Liver (tissue), 9 donors: ENCODE measurements around the gene KDM2B. TPM values are rescaled to one million over a fixed set of nuclear protein-coding genes. Genes with fewer than 3 reads are reported as not detected.

ENCODE experiments used
- DNase-seq: peaks from one replicate; pipeline ENCODE4 v3.0.0-alpha.2; 2017; ENCODE audit warnings: low spot score
- H3K27ac ChIP-seq, 2 donors: one replicate each; pipeline ENCODE4 v1.7.0; 2013; ENCODE audit warnings: inconsistent platforms in 2 of 2, low read length in 2 of 2, control low read depth in 1 of 2, low read depth in 1 of 2, mild to moderate bottlenecking in 1 of 2
- H3K27me3 ChIP-seq, 4 donors: one replicate each; pipeline versions ENCODE4 v1.6.1 to v1.7.0; 2013; ENCODE audit warnings: low read length in 3 of 4, inconsistent platforms in 1 of 4, mild to moderate bottlenecking in 1 of 4, moderate library complexity in 1 of 4; ENCODE audit not compliant: control insufficient read depth in 4 of 4, insufficient read depth in 4 of 4
- H3K36me3 ChIP-seq, 4 donors: one replicate each; pipeline versions ENCODE4 v1.6.1 to v1.7.0; 2013; ENCODE audit warnings: low read length in 3 of 4, mild to moderate bottlenecking in 3 of 4, low read depth in 1 of 4, moderate library complexity in 1 of 4; ENCODE audit not compliant: control insufficient read depth in 4 of 4, insufficient read depth in 3 of 4
- H3K4me1 ChIP-seq, 4 donors: one replicate each; pipeline versions ENCODE4 v1.6.1 to v1.7.0; 2013; ENCODE audit warnings: low read length in 3 of 4, mild to moderate bottlenecking in 3 of 4, moderate library complexity in 1 of 4; ENCODE audit not compliant: control insufficient read depth in 4 of 4, insufficient read depth in 4 of 4
- H3K4me3 ChIP-seq, 3 donors: one replicate each; pipeline versions ENCODE4 v1.6.1 to v1.7.0; 2013; ENCODE audit warnings: low read length in 3 of 3, control low read depth in 1 of 3, low read depth in 1 of 3, mild to moderate bottlenecking in 1 of 3
- H3K9ac ChIP-seq, 2 donors: one replicate each; pipeline ENCODE4 v1.7.0; 2013; ENCODE audit warnings: low read length in 2 of 2, mild to moderate bottlenecking in 2 of 2, moderate library complexity in 2 of 2, control low read depth in 1 of 2, low read depth in 1 of 2
- H3K9me3 ChIP-seq, 4 donors: one replicate each; pipeline versions ENCODE4 v1.6.1 to v1.7.0; 2013; ENCODE audit warnings: low read length in 3 of 4; ENCODE audit not compliant: control insufficient read depth in 4 of 4
- EGR1 ChIP-seq, 2 donors: IDR thresholded peaks; 2 replicates each; pipeline ENCODE4 v1.6.1; 2016 to 2018; ENCODE audit warnings: antibody characterized with exemption in 2 of 2, low read depth in 2 of 2
- FOXA1 ChIP-seq: IDR thresholded peaks from 2 replicates; pipeline ENCODE4 v1.6.1; 2016; ENCODE audit warnings: antibody characterized with exemption
- FOXA2 ChIP-seq: IDR thresholded peaks from 2 replicates; pipeline ENCODE4 v1.6.1; 2016; ENCODE audit warnings: antibody characterized with exemption
- HNF4A ChIP-seq, 2 donors: conservative IDR thresholded peaks; 2 replicates each; pipeline ENCODE4 v1.6.1; 2016; ENCODE audit warnings: antibody characterized with exemption in 2 of 2, mild to moderate bottlenecking in 2 of 2
- JUND ChIP-seq, 2 donors: IDR thresholded peaks; 2 replicates each; pipeline ENCODE4 v1.6.1; 2016; ENCODE audit warnings: antibody characterized with exemption in 2 of 2
- NR2F2 ChIP-seq: IDR thresholded peaks from 2 replicates; pipeline ENCODE4 v1.6.1; 2016; ENCODE audit warnings: antibody characterized with exemption
- RAD21 ChIP-seq, 2 donors: IDR thresholded peaks; 2 replicates each; pipeline ENCODE4 v1.6.1; 2016; ENCODE audit warnings: antibody characterized with exemption in 2 of 2, mild to moderate bottlenecking in 2 of 2
- RXRA ChIP-seq, 2 donors: IDR thresholded peaks; 2 replicates each; pipeline ENCODE4 v1.6.1; 2017 to 2018; ENCODE audit warnings: antibody characterized with exemption in 2 of 2, mild to moderate bottlenecking in 1 of 2
- SP1 ChIP-seq: IDR thresholded peaks from 2 replicates; pipeline ENCODE4 v1.6.1; 2018; ENCODE audit warnings: antibody characterized with exemption, mild to moderate bottlenecking
- TAF1 ChIP-seq: conservative IDR thresholded peaks from 2 replicates; pipeline ENCODE4 v1.6.1; 2016; ENCODE audit warnings: antibody characterized with exemption, mild to moderate bottlenecking
- YY1 ChIP-seq: IDR thresholded peaks from 2 replicates; pipeline ENCODE4 v1.6.1; 2016; ENCODE audit warnings: antibody characterized with exemption, mild to moderate bottlenecking
- WGBS: extraction: QIAGEN DNeasy Blood & Tissue Kit; methylation state at CpG from one replicate; pipeline ENCODE4 v1.1.7; 2013; 5-methylcytosine and 5-hydroxymethylcytosine counted together
- polyA plus RNA-seq, 2 donors: library from polyadenylated mRNA; stranded (reverse) in 1 of 2; unstranded in 1 of 2; fragments of 200-250 nt in 1 of 2; fragments of >200 nt in 1 of 2; fragmentation: Nextera tagmentation in 1 of 2; extraction: Ambion mirVana in 1 of 2; gene quantifications; one replicate each; pipeline versions ENCODE4 v1.2.1 to v1.2.3, GENCODE V29; 2013 to 2015
- total RNA-seq, 2 donors: library from RNA; depleted of rRNA; stranded (reverse); fragments of >200 nt; gene quantifications; one replicate each; pipeline ENCODE4 v1.2.3, GENCODE V29; 2014
- TF ChIP-seq, protein P1 (sequence below): IDR thresholded peaks from 2 replicates; pipeline ENCODE4 v1.6.1; 2016; ENCODE audit warnings: antibody characterized with exemption
- TF ChIP-seq, protein P2 (sequence below): IDR thresholded peaks from 2 replicates; pipeline ENCODE4 v1.6.1; 2016; ENCODE audit warnings: antibody characterized with exemption
- TF ChIP-seq, protein P3 (sequence below): fragments of 150-350 bp; IDR thresholded peaks from 2 replicates; pipeline ENCODE4 v1.5.1; 2017; ENCODE audit warnings: improper control_type of control experiment, low read depth, low read length; ENCODE audit not compliant: missing input control
- TF ChIP-seq, protein P4 (sequence below): IDR thresholded peaks from 2 replicates; pipeline ENCODE4 v1.6.1; 2016; ENCODE audit warnings: antibody characterized with exemption, mild to moderate bottlenecking
- donor health status: healthy.
- donor health status: healthy.
- donor health status: healthy.
- donor health status: healthy.
- donor health status: healthy.

KDM2B gene
- total and polyA plus RNA-seq, 4 donors, result 7.0 to 34.2 (median 10.6) TPM

DNA sequence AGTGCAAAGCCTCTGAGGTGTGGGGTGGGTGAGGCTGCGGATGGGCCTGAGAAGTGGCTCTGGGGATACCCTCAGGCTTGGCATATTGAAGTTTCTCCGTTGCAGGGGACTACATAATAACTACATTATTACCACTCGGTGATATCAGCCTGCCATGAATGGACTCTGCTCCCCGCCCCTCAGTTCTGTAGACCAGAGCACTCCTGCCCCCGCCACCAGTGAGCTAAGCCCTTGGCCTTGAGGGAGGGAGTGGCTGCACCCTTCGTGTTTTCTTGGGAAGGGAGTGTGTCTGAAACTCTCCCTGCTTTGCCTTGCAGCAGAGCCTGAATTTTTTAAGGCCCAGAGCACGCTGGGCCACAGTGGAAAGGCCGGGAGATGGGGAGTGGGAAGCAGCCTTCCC, 47.2 kb upstream of the KDM2B start:
- DNase-seq, result no peak
- 64% methylated on average over 8 of the region's 8 CpGs for WGBS
- Histone ChIP-seq H3K9ac (no peak overlapping the region), H3K4me1 (peaks cover 5 to 35% (median 22%) of the 10 kb centered on the region in 4 donors), H3K27me3 (no peaks in the 10 kb centered on the region), H3K36me3 (peaks cover 0 to 3% (median 0%) of the 10 kb centered on the region in 4 donors), H3K27ac (peak overlapping the region; percentile 42 to 90), H3K9me3 (no peaks in the 10 kb centered on the region), H3K4me3 (peak overlapping the region in 2 of 3 donors; percentile 13 to 78)
- TF ChIP-seq SP1, result no peak
- TF ChIP-seq YY1, result no peak
- TF ChIP-seq, protein P1, sequence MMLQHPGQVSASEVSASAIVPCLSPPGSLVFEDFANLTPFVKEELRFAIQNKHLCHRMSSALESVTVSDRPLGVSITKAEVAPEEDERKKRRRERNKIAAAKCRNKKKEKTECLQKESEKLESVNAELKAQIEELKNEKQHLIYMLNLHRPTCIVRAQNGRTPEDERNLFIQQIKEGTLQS, result no peak
- TF ChIP-seq FOXA2, result no peak
- TF ChIP-seq EGR1 (IDR thresholded peaks at IDR 0.05; ENCODE audit: low read depth in 2 of 2), result no peak
- TF ChIP-seq, protein P2, sequence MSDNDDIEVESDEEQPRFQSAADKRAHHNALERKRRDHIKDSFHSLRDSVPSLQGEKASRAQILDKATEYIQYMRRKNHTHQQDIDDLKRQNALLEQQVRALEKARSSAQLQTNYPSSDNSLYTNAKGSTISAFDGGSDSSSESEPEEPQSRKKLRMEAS, result no peak
- TF ChIP-seq RAD21 (IDR thresholded peaks at IDR 0.05), result no peak
- TF ChIP-seq FOXA1, result no peak
- TF ChIP-seq HNF4A (conservative IDR thresholded peaks at IDR 0.05), result no peak
- TF ChIP-seq, protein P3, sequence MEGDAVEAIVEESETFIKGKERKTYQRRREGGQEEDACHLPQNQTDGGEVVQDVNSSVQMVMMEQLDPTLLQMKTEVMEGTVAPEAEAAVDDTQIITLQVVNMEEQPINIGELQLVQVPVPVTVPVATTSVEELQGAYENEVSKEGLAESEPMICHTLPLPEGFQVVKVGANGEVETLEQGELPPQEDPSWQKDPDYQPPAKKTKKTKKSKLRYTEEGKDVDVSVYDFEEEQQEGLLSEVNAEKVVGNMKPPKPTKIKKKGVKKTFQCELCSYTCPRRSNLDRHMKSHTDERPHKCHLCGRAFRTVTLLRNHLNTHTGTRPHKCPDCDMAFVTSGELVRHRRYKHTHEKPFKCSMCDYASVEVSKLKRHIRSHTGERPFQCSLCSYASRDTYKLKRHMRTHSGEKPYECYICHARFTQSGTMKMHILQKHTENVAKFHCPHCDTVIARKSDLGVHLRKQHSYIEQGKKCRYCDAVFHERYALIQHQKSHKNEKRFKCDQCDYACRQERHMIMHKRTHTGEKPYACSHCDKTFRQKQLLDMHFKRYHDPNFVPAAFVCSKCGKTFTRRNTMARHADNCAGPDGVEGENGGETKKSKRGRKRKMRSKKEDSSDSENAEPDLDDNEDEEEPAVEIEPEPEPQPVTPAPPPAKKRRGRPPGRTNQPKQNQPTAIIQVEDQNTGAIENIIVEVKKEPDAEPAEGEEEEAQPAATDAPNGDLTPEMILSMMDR, result no peak
- TF ChIP-seq JUND (IDR thresholded peaks at IDR 0.05), result no peak

DNA sequence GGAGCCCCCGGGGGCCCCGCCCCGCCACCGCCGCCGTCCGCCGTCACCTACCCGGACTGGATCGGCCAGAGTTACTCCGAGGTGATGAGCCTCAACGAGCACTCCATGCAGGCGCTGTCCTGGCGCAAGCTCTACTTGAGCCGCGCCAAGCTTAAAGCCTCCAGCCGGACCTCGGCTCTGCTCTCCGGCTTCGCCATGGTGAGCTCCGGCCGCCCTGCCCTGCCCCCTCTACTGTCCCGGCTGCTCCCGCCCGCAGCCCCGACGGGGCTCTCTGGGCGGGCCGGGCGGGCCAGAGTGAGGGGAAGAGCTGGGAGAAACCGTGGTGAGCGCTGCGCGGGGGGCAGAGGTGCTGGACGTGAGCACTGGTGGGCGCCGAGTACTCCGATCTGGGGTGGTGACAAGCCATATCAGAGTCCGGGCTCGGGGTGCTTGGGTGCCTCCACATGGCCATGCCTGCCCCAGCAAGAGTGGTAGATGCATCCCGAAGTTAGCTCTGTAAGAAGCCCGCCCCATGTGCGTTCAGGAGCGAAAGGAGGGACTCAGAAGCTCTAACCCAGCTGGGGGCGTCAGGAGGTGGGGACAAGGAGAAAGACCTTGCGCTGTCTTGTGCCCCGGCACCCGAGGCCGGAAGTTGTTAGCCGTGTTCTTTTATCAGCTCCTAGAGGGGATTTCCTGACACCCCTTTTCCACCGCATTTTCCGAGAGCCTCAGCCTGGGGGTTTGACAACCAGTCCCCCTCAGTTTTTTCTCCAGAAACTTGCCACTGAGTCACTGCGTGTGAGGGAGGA, 46.2 kb upstream of the KDM2B start:
- peak overlapping the region; percentile 90 to 94 for H3K27ac ChIP-seq
- TF ChIP-seq TAF1, result no peak
- no peak for TF ChIP-seq HNF4A (conservative IDR thresholded peaks at IDR 0.05)
- TF ChIP-seq, protein P1, result no peak
- no peak for TF ChIP-seq NR2F2
- TF ChIP-seq YY1, result no peak
- TF ChIP-seq EGR1 (IDR thresholded peaks at IDR 0.05; ENCODE audit: low read depth in 2 of 2), result no peak
- TF ChIP-seq FOXA1, result no peak
- TF ChIP-seq RXRA (IDR thresholded peaks at IDR 0.05), result no peak
- TF ChIP-seq RAD21 (IDR thresholded peaks at IDR 0.05), result no peak
- TF ChIP-seq FOXA2, result no peak
- TF ChIP-seq JUND (IDR thresholded peaks at IDR 0.05), result no peak
- TF ChIP-seq, protein P4, sequence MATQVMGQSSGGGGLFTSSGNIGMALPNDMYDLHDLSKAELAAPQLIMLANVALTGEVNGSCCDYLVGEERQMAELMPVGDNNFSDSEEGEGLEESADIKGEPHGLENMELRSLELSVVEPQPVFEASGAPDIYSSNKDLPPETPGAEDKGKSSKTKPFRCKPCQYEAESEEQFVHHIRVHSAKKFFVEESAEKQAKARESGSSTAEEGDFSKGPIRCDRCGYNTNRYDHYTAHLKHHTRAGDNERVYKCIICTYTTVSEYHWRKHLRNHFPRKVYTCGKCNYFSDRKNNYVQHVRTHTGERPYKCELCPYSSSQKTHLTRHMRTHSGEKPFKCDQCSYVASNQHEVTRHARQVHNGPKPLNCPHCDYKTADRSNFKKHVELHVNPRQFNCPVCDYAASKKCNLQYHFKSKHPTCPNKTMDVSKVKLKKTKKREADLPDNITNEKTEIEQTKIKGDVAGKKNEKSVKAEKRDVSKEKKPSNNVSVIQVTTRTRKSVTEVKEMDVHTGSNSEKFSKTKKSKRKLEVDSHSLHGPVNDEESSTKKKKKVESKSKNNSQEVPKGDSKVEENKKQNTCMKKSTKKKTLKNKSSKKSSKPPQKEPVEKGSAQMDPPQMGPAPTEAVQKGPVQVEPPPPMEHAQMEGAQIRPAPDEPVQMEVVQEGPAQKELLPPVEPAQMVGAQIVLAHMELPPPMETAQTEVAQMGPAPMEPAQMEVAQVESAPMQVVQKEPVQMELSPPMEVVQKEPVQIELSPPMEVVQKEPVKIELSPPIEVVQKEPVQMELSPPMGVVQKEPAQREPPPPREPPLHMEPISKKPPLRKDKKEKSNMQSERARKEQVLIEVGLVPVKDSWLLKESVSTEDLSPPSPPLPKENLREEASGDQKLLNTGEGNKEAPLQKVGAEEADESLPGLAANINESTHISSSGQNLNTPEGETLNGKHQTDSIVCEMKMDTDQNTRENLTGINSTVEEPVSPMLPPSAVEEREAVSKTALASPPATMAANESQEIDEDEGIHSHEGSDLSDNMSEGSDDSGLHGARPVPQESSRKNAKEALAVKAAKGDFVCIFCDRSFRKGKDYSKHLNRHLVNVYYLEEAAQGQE, result no peak
- TF ChIP-seq SP1, result no peak
- H3K9me3 ChIP-seq, result no peaks in the 10 kb centered on the region
- no peaks in the 10 kb centered on the region for H3K27me3 ChIP-seq
- peak overlapping the region; percentile 84 to 89 for H3K9ac ChIP-seq
- WGBS, result under 1% methylated on average over 53 of the region's 53 CpGs
- H3K4me3 ChIP-seq, result peak overlapping the region; percentile 76 to 81 (median 78)
- peaks cover 0 to 31% (median 18%) of the 10 kb centered on the region in 4 donors for H3K4me1 ChIP-seq
- DNase-seq, result peak; percentile 58
- peaks cover 0 to 3% (median 0%) of the 10 kb centered on the region in 4 donors for H3K36me3 ChIP-seq
